ENCODE data around the gene RSPH9. TPM values are rescaled to one million over a fixed set of nuclear protein-coding genes. Genes with fewer than 3 reads are reported as not detected.
A peak's percentile ranks its signal among the peaks of the same experiment; 100 is the strongest.

Gene RSPH9
- total RNA-seq, 1 donor from 2014 or later, result 0.30 TPM

GRCh38 chr6:43628393-43629103, 16.3 kb upstream of the RSPH9 start:
- H3K79me2 ChIP-seq (ENCODE audit: insufficient read depth, low read length), result peaks cover 49% of the 10 kb centered on the region
- H3K27me3 ChIP-seq (ENCODE audit: insufficient read depth, low read length), result no peaks in the 10 kb centered on the region
- no peaks in the 10 kb centered on the region for H3K9me3 ChIP-seq (ENCODE audit: insufficient read depth, low read depth, low read length)
- peak overlapping the region; percentile 92 for H3K27ac ChIP-seq (ENCODE audit: low read depth, low read length)
- Mint-ChIP-seq H3K36me3 (ENCODE audit: low read depth, unreplicated experiment) (peaks cover 22% of the 10 kb centered on the region), H3K4me3 (ENCODE audit: unreplicated experiment) (peak overlapping the region; percentile 98), H3K9me3 (ENCODE audit: unreplicated experiment) (no peaks in the 10 kb centered on the region), H3K27me3 (ENCODE audit: low read depth, unreplicated experiment) (no peaks in the 10 kb centered on the region), H3K27ac (ENCODE audit: unreplicated experiment) (peak overlapping the region; percentile 99), H3K4me1 (ENCODE audit: low read depth, unreplicated experiment) (peaks cover 19% of the 10 kb centered on the region)
- H3K4me3 ChIP-seq (ENCODE audit: insufficient read depth, low read depth, low read length), result peak overlapping the region; percentile 98
- no peak for FAIRE-seq
- peak; percentile 32 for DNase-seq (ENCODE audit: low read depth)
- peak overlapping the region; percentile 99 for H3K4me2 ChIP-seq (ENCODE audit: low read length)
- H3K4me1 ChIP-seq (ENCODE audit: insufficient read depth, low read length), result peaks cover 26% of the 10 kb centered on the region
- H4K20me1 ChIP-seq (ENCODE audit: insufficient read depth, low read length), result peaks cover 3% of the 10 kb centered on the region
- peaks cover 25% of the 10 kb centered on the region for H3K36me3 ChIP-seq (ENCODE audit: insufficient read depth, low read length)
- peak overlapping the region; percentile 99 for H3K9ac ChIP-seq (ENCODE audit: low read length)
- TF ChIP-seq EZH2 (IDR thresholded peaks at IDR 0.05; ENCODE audit: insufficient read depth, low read length) (no peak), CTCF (IDR thresholded peaks at IDR 0.05; ENCODE audit: insufficient read depth, low read depth, low read length) (no peak)
- H2AFZ ChIP-seq (ENCODE audit: low read depth, low read length), result peak overlapping the region; percentile 23

- H3K27ac ChIP-seq (ENCODE audit: low read depth, low read length), result peak within 1 kb of the TSS; percentile 92
- peak within 1 kb of the TSS; percentile 99 for H3K9ac ChIP-seq (ENCODE audit: low read length)
- Mint-ChIP-seq H3K27me3 (ENCODE audit: low read depth, unreplicated experiment) (no peaks in the 10 kb centered on the region), H3K36me3 (ENCODE audit: low read depth, unreplicated experiment) (peaks cover 18% of the 10 kb centered on the region), H3K4me3 (ENCODE audit: unreplicated experiment) (peak within 1 kb of the TSS; percentile 98), H3K4me1 (ENCODE audit: low read depth, unreplicated experiment) (peaks cover 19% of the 10 kb centered on the region), H3K27ac (ENCODE audit: unreplicated experiment) (peak within 1 kb of the TSS; percentile 100), H3K9me3 (ENCODE audit: unreplicated experiment) (no peaks in the 10 kb centered on the region)
- H4K20me1 ChIP-seq (ENCODE audit: insufficient read depth, low read length), result peaks cover 3% of the 10 kb centered on the region
- H3K4me2 ChIP-seq (ENCODE audit: low read length), result peak within 1 kb of the TSS; percentile 99
- H3K4me3 ChIP-seq (ENCODE audit: insufficient read depth, low read depth, low read length), result peak within 1 kb of the TSS; percentile 98
- H3K79me2 ChIP-seq (ENCODE audit: insufficient read depth, low read length), result peaks cover 45% of the 10 kb centered on the region
- DNase-seq (ENCODE audit: low read depth), result peak; percentile 96
- peak within 1 kb of the TSS; percentile 80 for H2AFZ ChIP-seq (ENCODE audit: low read depth, low read length)
- TF ChIP-seq EZH2 (IDR thresholded peaks at IDR 0.05; ENCODE audit: insufficient read depth, low read length), result no peak
- no peak for TF ChIP-seq CTCF (IDR thresholded peaks at IDR 0.05; ENCODE audit: insufficient read depth, low read depth, low read length)
- no peak for FAIRE-seq
- no peaks in the 10 kb centered on the region for H3K9me3 ChIP-seq (ENCODE audit: insufficient read depth, low read depth, low read length)
- H3K4me1 ChIP-seq (ENCODE audit: insufficient read depth, low read length), result peaks cover 26% of the 10 kb centered on the region
- peaks cover 20% of the 10 kb centered on the region for H3K36me3 ChIP-seq (ENCODE audit: insufficient read depth, low read length)
- no peaks in the 10 kb centered on the region for H3K27me3 ChIP-seq (ENCODE audit: insufficient read depth, low read length)
Observed at GRCh38 chr6:43629104-43629504, 15.7 kb upstream of the RSPH9 start, which contains the start of gene GTPBP2. GTPBP2 (minus strand) TSS chr6:43629264; CDS start chr6:43629162, 102 bp downstream.
